PC-9 (cell line): ENCODE results near the gene C11orf52. TPM values are rescaled to one million over a fixed set of nuclear protein-coding genes. Genes with fewer than 3 reads are reported as not detected.

Experiments
- BruUV-seq: library from RNA; stranded (reverse); fragments of 400-500 nt; replicated peaks from 2 replicates; lab custom pipeline; 2021; lab: Mats Ljungman, UMichigan
- CTCF ChIA-PET: fragments of 300-600 bp; sonication (Branson Sonifier 250); formaldehyde crosslinking; loops from one replicate; lab custom pipeline; 2022; ENCODE audit warnings: antibody characterized with exemption; lab: Charles Lee
- POLR2A ChIA-PET: fragments of 300-600 bp; sonication (Branson Sonifier 250); formaldehyde crosslinking; loops from one replicate; lab custom pipeline; 2022; ENCODE audit warnings: antibody characterized with exemption; ENCODE audit not compliant: unreplicated experiment; lab: Charles Lee
- DNase-seq, 2 experiments: peaks; one replicate each; pipeline versions ENCODE4 v3.0.0 to v3.0.0-alpha.2; 2015 to 2022; ENCODE audit warnings: mixed read lengths in 1 of 2
- H2AFZ ChIP-seq: fragments of 200-600 bp; sonication (generic); 2 replicates; pipeline ENCODE4 v1.8.1; 2017; ENCODE audit warnings: antibody characterized with exemption
- H3F3A ChIP-seq: fragments of 200-600 bp; sonication (generic); 2 replicates; pipeline ENCODE4 v1.8.1; 2017; ENCODE audit warnings: antibody characterized with exemption, mild to moderate bottlenecking, low read depth; ENCODE audit not compliant: insufficient read depth
- H3K27ac ChIP-seq: fragments of 200-600 bp; sonication (generic); 2 replicates; pipeline ENCODE4 v1.6.1; 2016; ENCODE audit warnings: mixed run types
- H3K27me3 ChIP-seq: fragments of 200-600 bp; sonication (generic); 2 replicates; pipeline ENCODE4 v1.6.1; 2016; ENCODE audit warnings: low read depth, mixed run types; ENCODE audit not compliant: insufficient read depth
- H3K36me3 ChIP-seq: fragments of 200-600 bp; sonication (generic); 2 replicates; pipeline ENCODE4 v1.6.1; 2016; ENCODE audit warnings: low read depth, mixed run types
- H3K4me1 ChIP-seq: fragments of 200-600 bp; sonication (generic); replicated peaks from 2 replicates; pipeline ENCODE4 v1.6.1; 2016; ENCODE audit warnings: mixed run types; ENCODE audit not compliant: insufficient read depth
- H3K4me2 ChIP-seq: fragments of 200-600 bp; sonication (generic); 2 replicates; pipeline ENCODE4 v1.6.1; 2017; ENCODE audit warnings: mixed run types
- H3K4me3 ChIP-seq: fragments of 200-600 bp; sonication (generic); 2 replicates; pipeline ENCODE4 v1.6.1; 2016; ENCODE audit warnings: mixed run types
- H3K79me2 ChIP-seq: fragments of 200-600 bp; sonication (generic); 2 replicates; pipeline ENCODE4 v1.6.1; 2017; ENCODE audit warnings: low read depth, mixed run types
- H3K9me2 ChIP-seq: fragments of 200-600 bp; sonication (generic); 2 replicates; pipeline ENCODE4 v1.8.1; 2017; ENCODE audit warnings: mild to moderate bottlenecking; ENCODE audit not compliant: insufficient read depth
- H3K9me3 ChIP-seq: fragments of 200-600 bp; sonication (generic); 2 replicates; pipeline ENCODE4 v1.8.1; 2016; ENCODE audit warnings: low read depth; ENCODE audit not compliant: insufficient read depth
- H4K20me1 ChIP-seq: fragments of 200-600 bp; sonication (generic); 2 replicates; pipeline ENCODE4 v1.8.1; 2017; ENCODE audit not compliant: insufficient read depth
- EZH2 ChIP-seq: fragments of 200-600 bp; sonication (generic); IDR thresholded peaks from 2 replicates; pipeline ENCODE4 v1.8.0; 2017; ENCODE audit warnings: antibody characterized with exemption, low read depth
- intact Hi-C: fragments of 100-400 bp; cut with micrococcal nuclease; formaldehyde crosslinking; loops from one replicate; pipeline ENCODE4 v1.10.0; 2022; ENCODE audit not compliant: unreplicated experiment
- total RNA-seq: library from RNA; stranded (reverse); gene quantifications from 2 replicates; pipeline ENCODE4 v1.2.3, GENCODE V29; 2021
- TF ChIP-seq, protein P1 (sequence below): fragments of 200-600 bp; sonication (generic); conservative IDR thresholded peaks from 2 replicates; pipeline ENCODE4 v1.6.1; 2017; ENCODE audit warnings: mixed run types, antibody characterized with exemption, mild to moderate bottlenecking, moderate library complexity

The C11orf52 gene
- total RNA-seq, 1 experiment from 2014 or later: 6.4 TPM

GRCh38 chr11:111912535-111912934, 6.2 kb upstream of the C11orf52 start, which contains the start of gene HSPB2:
Gene HSPB2 (plus strand): TSS chr11:111912734. CDS start chr11:111912830, 96 bp downstream.
- ChIA-PET POLR2A (no interaction called here), CTCF (no interaction called here)
- Histone ChIP-seq H3K27me3 (no peaks in the 10 kb centered on the region), H2AFZ (no peak within 1 kb of the TSS), H3K36me3 (no peaks in the 10 kb centered on the region), H3K9me3 (no peaks in the 10 kb centered on the region), H3K4me2 (peak within 1 kb of the TSS; percentile 32; the same call in 1 of the 2 replicates), H3K9me2 (peaks cover 3% of the 10 kb centered on the region; the same call in 1 of the 2 replicates), H3K79me2 (no peaks in the 10 kb centered on the region), H4K20me1 (no peaks in the 10 kb centered on the region), H3K4me1 (peaks cover 6% of the 10 kb centered on the region; the same call in 1 of the 2 replicates), H3K4me3 (no peak within 1 kb of the TSS), H3K27ac (no peak within 1 kb of the TSS), H3F3A (no peaks in the 10 kb centered on the region)
- no peak for DNase-seq
- intact Hi-C loops: no loop called here
- no TSS peak for BruUV-seq
- no peak for TF ChIP-seq EZH2
- TF ChIP-seq, protein P1, sequence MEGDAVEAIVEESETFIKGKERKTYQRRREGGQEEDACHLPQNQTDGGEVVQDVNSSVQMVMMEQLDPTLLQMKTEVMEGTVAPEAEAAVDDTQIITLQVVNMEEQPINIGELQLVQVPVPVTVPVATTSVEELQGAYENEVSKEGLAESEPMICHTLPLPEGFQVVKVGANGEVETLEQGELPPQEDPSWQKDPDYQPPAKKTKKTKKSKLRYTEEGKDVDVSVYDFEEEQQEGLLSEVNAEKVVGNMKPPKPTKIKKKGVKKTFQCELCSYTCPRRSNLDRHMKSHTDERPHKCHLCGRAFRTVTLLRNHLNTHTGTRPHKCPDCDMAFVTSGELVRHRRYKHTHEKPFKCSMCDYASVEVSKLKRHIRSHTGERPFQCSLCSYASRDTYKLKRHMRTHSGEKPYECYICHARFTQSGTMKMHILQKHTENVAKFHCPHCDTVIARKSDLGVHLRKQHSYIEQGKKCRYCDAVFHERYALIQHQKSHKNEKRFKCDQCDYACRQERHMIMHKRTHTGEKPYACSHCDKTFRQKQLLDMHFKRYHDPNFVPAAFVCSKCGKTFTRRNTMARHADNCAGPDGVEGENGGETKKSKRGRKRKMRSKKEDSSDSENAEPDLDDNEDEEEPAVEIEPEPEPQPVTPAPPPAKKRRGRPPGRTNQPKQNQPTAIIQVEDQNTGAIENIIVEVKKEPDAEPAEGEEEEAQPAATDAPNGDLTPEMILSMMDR: no peak

DNA sequence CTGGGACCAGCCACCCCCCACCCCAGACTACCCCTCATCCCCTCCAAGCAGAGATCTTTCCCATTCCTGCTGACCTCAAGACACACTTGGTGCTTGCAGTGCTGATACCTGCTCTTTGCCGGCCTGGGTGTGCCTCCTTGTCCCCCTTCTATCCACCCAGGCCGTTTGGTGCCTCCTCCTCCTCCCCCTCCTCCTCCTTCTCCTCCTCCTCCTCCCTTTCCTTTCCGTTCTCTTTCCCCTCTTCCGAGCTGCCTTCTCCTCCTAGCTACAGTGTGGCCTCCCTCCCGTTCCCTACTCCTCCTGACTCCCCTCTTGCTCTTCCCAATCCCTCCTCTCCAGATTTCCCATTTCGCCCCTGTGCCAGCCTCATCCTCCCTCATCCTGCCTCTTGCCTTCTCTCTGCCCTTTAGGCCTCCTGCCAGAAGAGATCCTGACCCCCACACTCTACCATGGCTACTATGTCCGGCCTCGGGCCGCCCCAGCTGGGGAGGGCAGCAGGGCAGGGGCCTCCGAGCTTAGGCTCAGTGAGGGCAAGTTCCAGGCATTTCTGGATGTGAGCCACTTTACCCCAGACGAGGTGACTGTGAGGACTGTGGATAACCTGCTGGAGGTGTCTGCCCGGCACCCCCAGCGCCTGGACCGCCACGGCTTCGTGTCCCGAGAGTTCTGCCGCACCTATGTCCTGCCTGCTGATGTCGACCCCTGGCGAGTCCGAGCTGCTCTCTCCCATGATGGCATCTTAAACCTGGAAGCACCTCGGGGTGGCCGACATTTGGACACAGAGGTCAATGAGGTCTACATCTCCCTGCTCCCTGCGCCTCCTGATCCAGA, 5.5 kb upstream of the C11orf52 start:
- peaks cover 6% of the 10 kb centered on the region; the same call in 1 of the 2 replicates for H3F3A ChIP-seq
- H3K36me3 ChIP-seq: no peaks in the 10 kb centered on the region
- no peaks in the 10 kb centered on the region for H3K27me3 ChIP-seq
- CTCF ChIA-PET: no interaction called here
- no peak overlapping the region for H3K4me3 ChIP-seq
- no peaks in the 10 kb centered on the region for H3K79me2 ChIP-seq
- no peak overlapping the region for H3K4me2 ChIP-seq
- POLR2A ChIA-PET: no interaction called here
- H3K4me1 ChIP-seq: peaks cover 12% of the 10 kb centered on the region
- H3K27ac ChIP-seq: no peak overlapping the region
- no TSS peak for BruUV-seq
- peaks cover 3% of the 10 kb centered on the region; the same call in 1 of the 2 replicates for H3K9me2 ChIP-seq
- H3K9me3 ChIP-seq: no peaks in the 10 kb centered on the region
- H4K20me1 ChIP-seq: no peaks in the 10 kb centered on the region
- intact Hi-C loops: no loop called here
- DNase-seq: no peak
- no peak for TF ChIP-seq EZH2
- TF ChIP-seq, protein P1: no peak
- no peak overlapping the region for H2AFZ ChIP-seq

- H3K79me2 ChIP-seq: no peaks in the 10 kb centered on the region
- H3K9me3 ChIP-seq: no peaks in the 10 kb centered on the region
- H3K4me2 ChIP-seq: no peak overlapping the region
- H3F3A ChIP-seq: peaks cover 11% of the 10 kb centered on the region; the same call in 1 of the 2 replicates
- H3K36me3 ChIP-seq: no peaks in the 10 kb centered on the region
- POLR2A ChIA-PET: no interaction called here
- H3K4me1 ChIP-seq: peaks cover 17% of the 10 kb centered on the region
- intact Hi-C loops: no loop called here
- no peaks in the 10 kb centered on the region for H3K27me3 ChIP-seq
- H3K27ac ChIP-seq: no peak overlapping the region
- no peak overlapping the region for H3K4me3 ChIP-seq
- no peaks in the 10 kb centered on the region for H4K20me1 ChIP-seq
- CTCF ChIA-PET: no interaction called here
- no peak overlapping the region for H2AFZ ChIP-seq
- no TSS peak for BruUV-seq
- H3K9me2 ChIP-seq: peaks cover 3% of the 10 kb centered on the region; the same call in 1 of the 2 replicates
- TF ChIP-seq, protein P1: no peak
- no peak for TF ChIP-seq EZH2
- no peak for DNase-seq
Measured at GRCh38 chr11:111913997-111914396, 4.7 kb upstream of the C11orf52 start.
